HG02623 (cell line): ENCODE results near the gene TSPAN5.
A peak's percentile ranks its signal among the peaks of the same experiment; 100 is the strongest.

ENCODE experiments used
- ATAC-seq: cut with Tn5 transposase; IDR thresholded peaks from one replicate; pipeline ENCODE4 v1.9.1; 2021; ENCODE audit warnings: moderate library complexity; ENCODE audit not compliant: unreplicated experiment

Gene TSPAN5

DNA sequence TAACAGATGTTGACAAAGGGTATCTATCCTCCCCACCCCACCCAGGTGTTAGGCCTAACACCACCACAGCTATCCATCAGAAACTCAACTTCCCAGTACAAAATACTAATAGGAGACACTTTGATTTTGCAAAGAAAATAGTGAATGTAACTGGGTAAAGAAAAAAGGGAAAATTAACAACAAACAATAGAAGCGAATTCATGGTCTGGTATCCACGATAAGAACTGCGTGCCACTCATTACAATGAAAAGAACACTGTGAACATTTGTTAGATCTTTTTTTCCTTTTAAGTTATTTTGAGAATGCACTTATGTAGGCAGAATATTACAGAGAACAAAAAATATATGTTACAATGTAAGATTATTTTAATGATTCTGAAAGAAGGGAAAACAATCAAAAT lies 12.0 kb downstream of the TSPAN5 start:
- no peak for ATAC-seq

DNA sequence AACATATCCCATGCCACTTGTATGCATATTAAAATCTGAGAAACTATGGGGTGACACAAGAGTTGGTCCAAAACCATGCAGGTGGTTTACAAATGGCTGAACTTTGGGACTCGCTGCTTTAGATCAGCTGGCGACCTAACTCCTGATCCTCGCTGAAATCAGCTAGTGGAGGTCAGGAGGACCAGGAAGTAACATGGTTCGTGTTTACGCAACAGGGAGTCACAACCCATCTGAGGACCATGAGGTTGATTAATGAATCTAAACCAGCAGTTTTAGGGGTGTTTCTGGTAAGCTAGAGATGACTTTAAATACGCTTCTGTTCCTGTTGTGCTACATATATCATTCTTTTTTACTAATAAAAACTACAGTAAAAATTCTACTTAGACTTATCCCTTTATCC lies 12.9 kb downstream of the TSPAN5 start:
- ATAC-seq = no peak

DNA sequence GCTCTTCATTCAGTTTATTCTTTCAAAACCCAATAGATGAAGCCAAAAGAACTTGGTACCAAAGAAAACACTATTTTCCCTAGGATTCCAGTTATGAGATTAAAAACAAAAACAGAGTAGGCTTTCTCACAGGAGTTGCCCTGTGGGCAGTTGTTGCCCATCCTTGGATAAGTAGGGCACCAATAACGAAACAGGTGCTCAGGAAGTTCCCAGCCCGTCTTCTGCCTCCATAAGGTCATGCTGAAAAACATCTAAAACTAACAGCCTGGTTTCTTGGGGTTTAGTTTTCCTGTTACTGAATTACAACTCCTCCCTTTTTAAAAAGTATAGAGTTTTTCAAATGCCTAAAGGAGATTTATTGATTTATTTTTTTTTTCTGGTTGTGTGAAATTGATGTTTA lies 14.7 kb downstream of the TSPAN5 start:
- no peak for ATAC-seq

DNA sequence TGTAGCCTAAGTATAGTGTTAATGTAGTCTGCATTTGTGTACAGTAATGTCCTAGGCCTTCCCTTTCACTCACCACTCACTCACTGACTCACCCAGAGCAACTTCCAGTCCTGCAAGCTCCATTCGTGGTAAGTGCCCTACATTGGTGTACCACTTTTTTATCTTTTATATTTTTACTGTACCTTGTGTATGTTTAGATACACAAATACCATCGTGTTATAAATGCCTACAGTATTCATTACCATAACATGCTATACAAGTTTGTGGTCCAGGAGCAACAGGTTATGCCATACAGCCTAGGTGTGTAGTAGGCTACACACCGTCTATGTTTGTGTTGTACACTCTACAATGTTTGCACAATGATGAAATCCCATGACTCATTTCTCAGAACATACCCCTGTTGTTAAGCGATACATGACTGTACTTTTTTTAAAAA lies 15.4 kb downstream of the TSPAN5 start:
- ATAC-seq = no peak

DNA sequence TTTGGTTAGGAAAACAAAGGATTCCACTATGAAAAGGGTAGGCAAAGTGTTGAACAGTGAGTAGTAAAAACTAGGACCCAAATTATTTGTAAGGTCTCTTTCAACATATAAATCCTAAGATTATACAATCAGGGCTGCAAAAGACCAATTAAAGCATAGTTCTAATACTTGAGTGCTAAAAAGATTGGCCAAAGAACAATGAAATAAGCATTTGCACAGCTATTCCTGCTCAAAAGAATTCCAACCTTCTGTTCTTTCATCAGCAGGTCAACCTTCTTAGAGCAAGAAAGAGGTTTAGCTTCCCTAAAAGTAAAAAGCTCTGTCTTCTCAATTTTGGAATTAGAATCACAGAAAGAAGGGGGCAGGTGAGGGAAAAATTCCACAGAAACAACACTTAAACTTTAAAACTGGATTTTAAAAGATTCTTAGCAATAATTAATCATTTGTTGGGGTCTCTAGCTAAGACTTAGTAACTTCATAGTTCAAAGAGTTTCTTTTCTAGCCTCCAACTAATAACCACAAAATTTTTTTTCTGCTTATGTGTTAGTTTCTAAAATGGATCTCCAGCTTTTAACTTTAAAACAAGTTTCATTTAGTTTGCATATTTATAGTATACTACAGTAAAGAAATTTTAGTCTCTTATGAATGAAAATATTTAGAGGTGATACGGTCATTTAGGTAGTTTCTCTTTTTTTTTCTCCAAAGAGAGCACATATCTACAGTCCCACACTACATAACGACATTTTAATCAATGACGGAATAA lies 16.3 kb downstream of the TSPAN5 start:
- no peak for ATAC-seq

DNA sequence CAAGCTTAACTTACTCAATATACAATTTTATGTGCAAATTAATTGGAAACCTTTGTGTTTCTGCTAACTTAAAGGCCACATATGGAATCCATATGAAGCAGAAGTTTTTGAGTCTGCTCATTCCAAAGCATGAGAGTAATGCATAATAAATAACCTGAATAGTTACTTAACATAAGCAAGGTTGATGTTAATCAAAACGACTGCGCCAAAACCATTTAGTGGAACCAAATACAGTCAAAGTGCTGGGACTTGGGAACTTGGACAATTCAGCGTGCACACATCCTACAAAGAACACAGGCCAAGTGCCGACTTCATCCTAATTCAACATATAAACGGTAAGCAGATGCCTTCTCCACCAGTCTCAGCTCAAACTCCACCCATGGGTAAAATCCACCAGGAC lies 17.0 kb downstream of the TSPAN5 start:
- no peak for ATAC-seq

DNA sequence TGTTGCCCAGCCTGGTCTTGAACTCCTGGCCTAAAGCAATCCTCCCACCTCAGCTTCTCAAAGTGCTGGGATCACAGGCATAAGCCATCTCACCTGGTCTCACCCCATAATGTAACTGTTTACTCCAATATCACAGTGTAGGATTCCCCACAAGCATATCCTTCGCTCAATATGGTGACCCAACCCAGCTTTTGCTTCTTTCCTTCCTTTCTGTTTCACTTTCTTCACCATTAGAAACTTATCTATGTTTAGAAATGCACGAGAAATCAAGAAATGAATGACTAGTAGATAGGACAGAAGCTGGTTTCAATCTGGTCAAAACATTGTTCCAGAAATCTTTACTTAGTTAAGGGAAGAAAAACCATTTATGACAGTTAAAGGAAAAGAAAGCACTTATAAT lies 18.9 kb downstream of the TSPAN5 start:
- peak; percentile 71 for ATAC-seq

DNA sequence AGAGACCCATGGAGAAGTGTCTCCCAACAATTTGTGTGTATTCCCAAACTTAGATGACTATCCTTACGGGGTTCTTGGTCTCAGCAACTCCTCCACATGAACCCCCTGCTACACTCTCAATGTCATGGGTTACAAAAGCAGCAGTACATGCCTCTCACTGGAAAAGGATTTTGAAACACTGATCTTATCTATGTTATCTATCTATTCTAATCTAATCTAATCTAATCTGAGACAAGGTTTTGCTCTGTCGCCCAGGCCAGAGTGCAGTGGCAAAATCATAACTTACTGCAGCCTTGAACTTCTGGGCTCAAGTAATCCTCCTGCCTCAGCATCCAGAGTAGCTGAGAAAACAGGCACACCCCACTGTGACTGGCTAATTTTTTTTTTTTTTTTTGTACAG lies 19.3 kb downstream of the TSPAN5 start:
- no peak for ATAC-seq

DNA sequence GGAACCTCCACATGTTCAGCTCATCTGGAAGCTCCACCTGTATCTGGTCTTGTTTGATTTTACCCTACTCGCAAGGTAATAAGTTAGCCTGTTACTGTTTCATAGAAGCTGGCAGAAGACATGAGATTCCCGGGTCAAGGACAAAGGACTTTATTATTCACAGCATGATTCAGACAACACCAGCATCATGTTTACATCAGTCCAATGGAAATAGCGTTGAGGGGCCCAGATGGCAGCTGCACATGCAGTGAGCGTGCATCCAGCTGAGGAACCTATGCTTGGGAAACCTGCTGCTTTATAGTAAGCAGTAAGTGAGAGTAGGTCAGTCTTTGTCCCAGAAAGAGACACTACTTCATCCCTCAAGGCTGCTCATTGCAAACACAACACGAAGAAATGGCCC lies 19.8 kb downstream of the TSPAN5 start:
- no peak for ATAC-seq

DNA sequence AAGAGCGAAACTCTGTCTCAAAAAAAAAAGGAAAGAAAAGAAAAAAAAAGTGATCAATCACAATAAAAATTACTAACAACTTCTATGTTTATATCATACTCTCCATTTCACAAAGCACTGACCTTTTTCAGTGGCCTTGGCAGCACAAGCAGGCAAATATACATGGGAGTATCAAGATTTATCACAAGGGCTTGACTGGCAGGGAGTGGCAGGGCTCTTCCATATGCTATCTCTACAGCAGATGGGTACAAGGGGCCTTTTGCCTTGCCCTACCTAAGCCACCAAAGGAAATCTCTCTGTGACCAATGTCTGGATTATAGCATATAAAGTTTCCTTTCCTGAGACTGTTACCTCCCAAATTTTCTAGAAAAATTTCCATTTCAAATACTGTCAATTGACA lies 24.4 kb downstream of the TSPAN5 start:
- ATAC-seq = no peak

DNA sequence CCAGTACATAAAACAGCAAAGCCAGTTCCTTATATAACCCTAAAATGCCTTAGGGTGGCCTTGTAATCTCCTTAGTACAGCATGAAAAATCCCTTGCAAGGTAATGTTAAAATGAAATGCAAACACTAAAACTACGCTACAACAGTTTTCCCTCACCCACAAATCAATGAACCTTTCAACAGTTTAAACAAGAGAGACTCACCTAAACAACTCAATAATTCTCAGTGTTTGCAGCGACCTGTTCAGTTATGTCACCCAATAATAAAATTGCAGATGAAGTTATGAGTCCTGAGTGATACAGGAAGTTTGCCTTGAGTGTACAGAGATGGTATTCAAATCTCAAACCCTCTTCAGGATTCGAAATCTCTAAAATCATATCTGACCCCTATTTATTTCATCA lies 25.3 kb downstream of the TSPAN5 start:
- no peak for ATAC-seq

DNA sequence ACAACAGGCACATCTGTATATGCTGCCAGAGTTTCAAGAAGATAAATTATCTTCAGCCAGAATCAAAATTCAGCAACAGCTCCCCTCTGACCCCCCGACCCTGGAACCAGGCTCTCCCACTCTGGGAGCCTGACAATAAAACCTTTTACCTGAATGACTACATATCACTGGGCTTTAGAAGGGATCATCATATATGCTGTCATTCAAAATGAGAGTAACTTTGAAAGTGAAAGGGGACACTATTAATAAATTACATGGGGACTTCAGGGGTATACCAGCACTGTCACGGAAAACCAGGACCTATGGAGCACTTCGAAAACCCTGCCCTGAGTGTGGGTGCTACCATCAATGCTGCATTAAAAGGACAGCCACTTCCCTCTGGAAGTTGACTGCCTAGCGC lies 26.2 kb downstream of the TSPAN5 start:
- no peak for ATAC-seq

DNA sequence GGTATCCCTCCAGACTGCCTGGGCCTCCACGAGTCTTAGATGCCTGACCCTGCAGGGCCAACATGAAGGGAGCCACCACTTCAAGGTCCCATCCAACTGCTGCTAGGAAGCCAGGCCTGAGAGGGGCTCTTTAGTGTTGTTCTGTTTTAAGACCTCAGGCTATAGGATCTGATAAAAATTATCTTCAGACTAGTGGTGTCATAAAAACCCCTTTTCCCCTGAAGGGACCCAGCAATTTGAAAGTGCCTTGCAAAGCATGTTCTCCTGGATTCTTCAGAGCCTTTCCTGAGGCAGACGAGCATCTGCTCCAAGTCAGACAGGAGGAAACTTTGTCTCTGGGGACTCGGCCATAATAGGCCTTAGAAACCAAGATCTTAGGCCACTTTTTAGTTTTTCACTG lies 26.9 kb downstream of the TSPAN5 start:
- no peak for ATAC-seq

DNA sequence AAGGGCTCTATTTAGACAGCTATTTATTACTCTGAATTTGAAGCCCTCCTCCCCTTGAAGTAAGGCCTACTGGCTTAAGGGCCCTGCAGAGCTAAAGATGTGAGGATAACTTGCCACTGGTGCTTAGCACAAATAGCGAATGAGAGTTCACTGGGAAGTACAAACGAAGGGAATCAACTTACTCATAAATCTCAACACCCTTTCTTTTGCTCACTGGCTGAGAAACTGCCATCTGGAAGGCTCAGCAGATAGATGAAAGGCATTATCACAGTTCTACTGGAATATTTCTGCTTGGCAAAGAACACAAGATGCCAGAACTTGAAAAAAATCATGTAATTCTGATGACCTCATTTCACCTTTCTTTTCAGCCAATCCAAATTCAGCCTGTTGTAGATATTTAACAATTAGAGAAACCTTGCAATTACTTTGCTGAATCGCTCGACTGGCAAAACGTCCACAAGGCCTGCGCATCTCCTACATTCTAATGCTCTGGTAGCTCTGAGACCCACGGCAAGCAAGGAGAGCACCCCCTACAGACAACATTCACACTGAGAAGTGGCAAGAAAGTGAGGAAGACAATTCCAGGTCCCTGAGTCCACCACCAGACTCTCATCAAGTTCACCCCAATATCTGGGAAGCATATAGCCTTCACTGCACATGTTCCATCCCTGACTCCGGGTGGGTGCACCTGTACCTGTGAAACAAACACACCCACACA lies 27.5 kb downstream of the TSPAN5 start:
- no peak for ATAC-seq

DNA sequence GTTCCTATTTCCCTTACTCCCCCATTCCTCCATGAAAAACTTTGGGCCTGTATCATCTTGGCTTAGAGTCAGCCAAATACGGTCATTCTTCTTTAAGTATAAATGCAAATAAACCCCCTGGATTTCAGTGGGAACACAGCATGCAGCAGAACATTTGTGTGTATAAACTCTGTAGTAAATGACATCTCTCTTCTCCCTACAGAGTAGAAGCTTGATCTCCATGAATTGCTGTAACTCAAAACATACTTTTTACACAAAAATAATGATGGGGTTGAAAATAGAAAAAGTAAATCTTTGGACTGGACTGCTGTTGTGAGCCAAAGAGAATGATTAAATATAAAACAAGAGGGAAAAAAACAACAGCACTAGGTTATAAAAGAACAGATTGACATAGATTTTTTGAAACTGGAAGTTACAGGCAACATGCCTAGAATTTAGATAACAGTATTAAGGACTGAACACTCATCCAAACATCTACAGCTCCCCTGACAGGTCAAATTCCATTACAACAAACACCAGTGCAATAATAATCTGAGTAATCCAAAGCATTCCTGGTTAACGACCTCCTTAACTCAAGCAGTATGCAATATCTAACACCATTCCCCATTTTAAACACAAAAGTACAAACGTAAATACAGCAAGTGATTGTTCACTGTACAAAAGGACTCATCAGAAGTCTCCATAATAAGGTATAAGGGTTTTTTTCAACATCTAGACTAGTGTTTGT lies 30.7 kb downstream of the TSPAN5 start:
- ATAC-seq = no peak

DNA sequence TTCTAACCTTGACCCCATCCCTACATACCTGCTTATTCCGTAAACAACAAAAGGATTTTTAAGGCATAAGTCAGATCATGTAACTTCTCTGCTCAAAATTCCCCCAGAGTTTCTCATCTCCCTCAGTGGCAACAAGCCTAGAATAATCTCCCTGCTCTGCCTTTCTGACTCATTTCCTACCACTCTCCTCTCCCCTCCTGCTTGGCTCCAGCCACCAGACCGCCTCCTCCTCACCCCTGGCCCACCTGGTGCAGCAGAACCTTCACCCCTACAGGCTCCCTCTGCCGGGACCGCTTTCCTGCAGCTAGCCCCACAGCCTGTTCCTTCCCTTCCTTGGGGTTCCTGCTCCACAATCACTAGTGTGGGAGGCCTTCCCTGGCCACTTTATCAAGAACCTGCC lies 32.1 kb downstream of the TSPAN5 start:
- ATAC-seq = no peak

DNA sequence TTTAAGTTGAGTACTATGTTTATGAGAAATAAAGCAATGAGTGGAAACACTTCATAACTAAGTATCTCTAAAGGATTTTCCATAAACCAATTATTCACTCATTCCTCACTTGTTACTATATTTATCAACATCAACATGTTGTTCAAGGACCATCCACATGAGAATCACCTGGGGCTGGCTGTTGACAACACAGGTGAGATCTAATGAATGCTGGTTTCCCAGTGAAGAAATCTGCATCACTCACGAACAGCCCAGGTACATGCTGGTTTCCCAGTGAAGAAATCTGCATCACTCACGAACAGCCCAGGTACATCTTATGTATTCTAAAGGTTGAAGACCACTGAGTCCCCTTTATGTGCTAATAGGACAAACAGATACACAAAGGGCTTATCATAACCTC lies 32.5 kb downstream of the TSPAN5 start:
- no peak for ATAC-seq

DNA sequence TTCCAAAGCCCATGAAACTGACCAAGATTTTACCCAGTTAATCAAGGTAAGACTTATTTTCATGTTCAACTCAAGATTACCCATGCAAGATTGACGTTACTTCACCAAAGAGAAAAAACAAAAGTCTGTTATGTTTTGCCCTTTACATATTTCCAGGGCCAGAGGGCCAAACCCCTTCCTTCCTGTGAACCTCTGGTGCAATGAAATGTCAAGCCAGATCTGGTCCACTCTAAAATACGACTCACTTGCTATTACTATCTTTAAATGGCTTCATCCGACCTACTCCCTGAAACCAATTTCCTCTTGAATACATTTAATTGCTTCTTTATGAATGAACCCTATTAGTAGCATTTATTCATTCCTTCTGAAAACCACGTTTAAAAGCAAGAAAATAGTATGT lies 33.0 kb downstream of the TSPAN5 start:
- no peak for ATAC-seq

DNA sequence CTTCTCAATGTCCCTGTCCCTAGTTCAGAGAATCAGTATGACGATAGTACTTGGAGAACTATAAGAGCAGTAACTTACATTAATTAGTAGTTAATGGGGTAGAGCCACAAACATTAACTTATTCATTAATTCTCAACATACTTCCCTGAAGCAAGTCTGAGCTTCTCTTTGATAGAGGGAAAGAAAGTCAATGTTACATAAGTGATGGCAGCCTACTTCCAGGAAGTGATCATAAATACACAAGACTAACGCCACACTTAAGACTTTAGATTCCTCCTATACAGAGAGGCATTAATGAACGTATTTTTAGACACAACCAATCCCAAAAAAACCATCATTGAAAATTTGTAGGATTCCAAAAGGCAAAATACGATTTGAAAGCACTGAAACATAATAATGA lies 33.8 kb downstream of the TSPAN5 start:
- ATAC-seq = no peak

DNA sequence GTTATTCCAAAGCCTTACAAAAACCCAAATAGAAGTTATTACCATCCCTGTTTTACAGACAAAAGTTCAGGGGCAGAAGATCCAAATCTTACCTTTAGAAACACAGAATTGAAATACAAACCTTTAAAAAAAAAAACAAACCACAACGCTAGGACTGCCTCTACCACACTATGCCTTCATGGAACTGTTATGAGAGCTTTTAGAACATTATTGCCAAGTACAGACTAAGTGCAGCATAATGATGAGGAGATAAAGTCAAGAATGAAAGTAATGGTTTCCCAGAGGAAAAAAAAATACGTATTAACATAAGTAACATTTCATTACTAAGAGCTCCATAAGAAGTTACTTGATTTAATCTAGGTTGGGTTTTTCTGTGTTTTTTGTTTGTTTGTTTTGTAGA lies 34.3 kb downstream of the TSPAN5 start:
- no peak for ATAC-seq

DNA sequence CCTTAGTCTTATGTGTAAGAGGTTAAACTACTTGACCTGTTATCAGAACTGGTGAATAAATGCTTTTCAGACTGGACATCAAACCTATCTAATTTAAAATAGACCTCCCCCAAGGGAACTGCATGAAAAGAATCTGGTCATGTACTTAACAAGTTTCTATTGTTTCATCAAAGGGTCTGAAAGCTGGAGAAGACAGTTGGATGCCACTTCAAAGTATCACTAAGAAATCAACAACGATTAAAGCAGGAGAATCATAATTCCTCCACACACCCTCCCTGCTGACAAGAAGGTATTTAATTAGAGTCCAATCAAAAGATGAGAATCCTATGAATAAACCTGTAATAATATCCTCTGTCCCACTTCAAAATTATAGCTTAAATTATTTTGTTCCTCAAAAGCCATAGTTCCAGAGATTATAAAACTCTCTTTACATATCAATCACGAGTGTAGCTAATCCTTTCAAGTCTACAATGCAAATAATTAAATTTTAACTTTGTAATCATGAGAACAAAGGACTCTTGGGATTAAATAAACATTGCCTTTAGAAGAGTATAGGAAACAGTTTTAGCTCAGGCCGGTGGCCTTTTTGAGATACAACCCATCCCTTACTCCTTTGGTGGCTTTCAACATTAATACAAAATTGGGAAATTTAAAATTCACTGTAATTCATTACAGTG lies 35.1 kb downstream of the TSPAN5 start:
- no peak for ATAC-seq
